Measurements from ENCODE around the gene SP110.

GRCh38 chr2:230152334-230152733, 67.5 kb downstream of the SP110 start:
- TF ChIP-seq POLR2A (IDR thresholded peaks at IDR 0.05; ENCODE audit: low read length) = no peak
- TF ChIP-seq GATA1 (IDR thresholded peaks at IDR 0.05; ENCODE audit: low read depth, low read length) = no peak

Measured in erythroblast (primary cell).